Lung (tissue), 12 donors: Measurements from ENCODE around the gene SCGB3A2. TPM values are rescaled to one million over a fixed set of nuclear protein-coding genes. Genes with fewer than 3 reads are reported as not detected.

Experiments
- ATAC-seq: fragments of 200-7000 bp; cut with Tn5 transposase; one replicate; pipeline ENCODE4 v1.9.1; 2020; ENCODE audit warnings: moderate number of reproducible peaks; ENCODE audit not compliant: insufficient read depth, low FRiP score
- DNase-seq, 3 donors: peaks; one replicate each; pipeline ENCODE4 v3.0.0-alpha.2; 2013 to 2017
- H3K27ac ChIP-seq, 2 donors: one replicate each; pipeline ENCODE4 v1.5.1; 2013; ENCODE audit warnings: mild to moderate bottlenecking in 2 of 2, moderate library complexity in 2 of 2, control low read depth in 1 of 2, inconsistent platforms in 1 of 2, low read depth in 1 of 2, low read length in 1 of 2
- H3K27me3 ChIP-seq, 3 donors: one replicate each; pipeline ENCODE4 v1.5.1; 2013; ENCODE audit warnings: low read length in 2 of 3; ENCODE audit not compliant: control insufficient read depth in 3 of 3, insufficient read depth in 3 of 3
- H3K36me3 ChIP-seq, 4 donors: one replicate each; pipeline ENCODE4 v1.5.1; 2013; ENCODE audit warnings: low read length in 4 of 4, mild to moderate bottlenecking in 1 of 4, moderate library complexity in 1 of 4; ENCODE audit not compliant: control insufficient read depth in 4 of 4, insufficient read depth in 4 of 4
- H3K4me1 ChIP-seq, 5 donors: one replicate each; pipeline ENCODE4 v1.5.1; 2013; ENCODE audit warnings: low read length in 5 of 5, mild to moderate bottlenecking in 2 of 5, moderate library complexity in 1 of 5; ENCODE audit not compliant: control insufficient read depth in 5 of 5, insufficient read depth in 5 of 5
- H3K4me3 ChIP-seq: one replicate; pipeline ENCODE4 v1.5.1; 2013; ENCODE audit warnings: mild to moderate bottlenecking, control low read depth, moderate library complexity
- H3K9ac ChIP-seq, 2 donors: one replicate each; pipeline ENCODE4 v1.5.1; 2013; ENCODE audit warnings: low read length in 2 of 2, control low read depth in 1 of 2; ENCODE audit not compliant: insufficient read depth in 1 of 2
- H3K9me3 ChIP-seq, 4 donors: one replicate each; pipeline ENCODE4 v1.5.1; 2013; ENCODE audit warnings: low read length in 3 of 4, mild to moderate bottlenecking in 1 of 4, moderate library complexity in 1 of 4; ENCODE audit not compliant: control insufficient read depth in 4 of 4, insufficient read depth in 3 of 4
- CTCF ChIP-seq: IDR thresholded peaks from 2 replicates; pipeline ENCODE4 v1.5.1; 2012; ENCODE audit warnings: mild to moderate bottlenecking; ENCODE audit errors: control extremely low read depth, extremely low read depth
- WGBS, 2 donors: extraction: QIAGEN DNeasy Blood & Tissue Kit; methylation state at CpG; one replicate each; pipeline ENCODE4 v1.1.7; 2013; 5-methylcytosine and 5-hydroxymethylcytosine counted together
- polyA plus RNA-seq, 2 donors: library from polyadenylated mRNA; stranded (reverse); fragments of 200-250 nt; gene quantifications; one replicate each; pipeline ENCODE4 v1.2.1, GENCODE V29; 2013
- total RNA-seq, 2 donors: library from RNA; depleted of rRNA in 1 of 2; stranded (reverse); fragments of >200 nt in 1 of 2; gene quantifications; one replicate each; pipeline ENCODE4 v1.2.1, GENCODE V29; 2014 to 2021
- donor health status: control.
- donor health status: control.
- donor health status: Bipolar disorder and iron deficiency.
- donor health status: healthy.
- donor health status: DM: yes; HTN: yes; CAD: no.

SCGB3A2 gene
- total and polyA plus RNA-seq, 4 donors, result 305 to 4,264 (median 1,823) TPM

GRCh38 chr5:147844846-147845245, 33.7 kb upstream of the SCGB3A2 start:
- ATAC-seq (no peak), DNase-seq (no peak)
- Histone ChIP-seq H3K27me3 (no peaks in the 10 kb centered on the region), H3K9ac (no peak overlapping the region), H3K4me3 (no peak overlapping the region), H3K36me3 (no peaks in the 10 kb centered on the region), H3K27ac (no peak overlapping the region), H3K9me3 (no peaks in the 10 kb centered on the region), H3K4me1 (peaks cover 0 to 5% (median 0%) of the 10 kb centered on the region in 5 donors)
- WGBS, 2 donors, result 58 to 66% methylated on average over 3 of the region's 3 CpGs
- no peak for TF ChIP-seq CTCF

DNA sequence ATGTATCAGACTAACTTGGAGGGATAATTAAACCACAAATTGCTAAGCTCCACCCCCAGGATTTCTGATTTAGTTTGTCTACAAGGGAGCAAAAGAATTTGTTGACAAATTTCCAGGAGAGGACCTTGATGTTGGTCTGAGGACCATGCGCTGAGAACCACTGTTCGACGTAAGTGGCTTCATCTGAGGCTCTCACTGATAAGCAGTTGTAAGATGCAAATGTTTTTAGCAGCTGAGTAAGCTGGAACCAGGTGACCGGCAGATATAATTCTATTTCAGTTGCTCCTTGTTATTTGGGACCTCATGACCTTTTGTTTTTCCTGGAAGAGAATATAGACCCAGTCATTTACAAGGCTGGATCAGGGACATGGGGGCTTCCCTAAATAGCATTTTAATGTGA, 32.9 kb upstream of the SCGB3A2 start:
- Histone ChIP-seq H3K9me3 (no peaks in the 10 kb centered on the region), H3K4me1 (peaks cover 0 to 5% (median 0%) of the 10 kb centered on the region in 5 donors), H3K27ac (no peak overlapping the region), H3K27me3 (no peaks in the 10 kb centered on the region), H3K4me3 (no peak overlapping the region), H3K9ac (no peak overlapping the region), H3K36me3 (no peaks in the 10 kb centered on the region)
- WGBS, 2 donors, result 83 to 88% methylated on average over 4 of the region's 4 CpGs
- DNase-seq (no peak), ATAC-seq (no peak)
- TF ChIP-seq CTCF, result no peak

DNA sequence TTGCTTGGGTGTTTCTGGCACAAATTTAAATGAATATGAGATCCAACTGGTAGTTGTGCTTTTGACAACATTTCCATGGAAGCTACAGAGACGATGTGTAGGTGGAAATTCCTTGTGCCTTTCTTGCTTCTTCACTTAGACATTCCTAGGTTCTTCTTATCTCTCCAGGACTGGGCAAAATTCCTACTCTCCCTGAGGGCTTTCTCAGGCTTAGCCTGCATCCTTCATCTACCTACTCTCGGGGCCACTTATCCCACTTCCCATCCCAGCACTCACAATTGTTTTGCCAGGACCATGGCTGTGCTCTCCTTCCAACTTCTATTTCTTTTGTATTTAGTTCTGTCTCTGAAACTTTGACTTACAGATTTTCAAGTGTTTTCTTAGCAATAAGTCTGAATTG, 29.3 kb upstream of the SCGB3A2 start:
- TF ChIP-seq CTCF, result no peak

GRCh38 chr5:147851578-147851977, 26.9 kb upstream of the SCGB3A2 start:
- WGBS, 2 donors, result 93 to 96% methylated on average over 3 of the region's 3 CpGs
- no peak overlapping the region for H3K4me3 ChIP-seq
- H3K4me1 ChIP-seq, result peaks cover 0 to 2% (median 0%) of the 10 kb centered on the region in 5 donors
- peaks cover 0 to 1% (median 0%) of the 10 kb centered on the region in 4 donors for H3K9me3 ChIP-seq
- DNase-seq (no peak), ATAC-seq (no peak)
- TF ChIP-seq CTCF, result no peak
- H3K27ac ChIP-seq, result no peak overlapping the region
- no peaks in the 10 kb centered on the region for H3K27me3 ChIP-seq
- H3K9ac ChIP-seq, result no peak overlapping the region
- no peaks in the 10 kb centered on the region for H3K36me3 ChIP-seq

More for the DNA sequence above, 29.3 kb upstream of the SCGB3A2 start:
- Histone ChIP-seq H3K36me3 (no peaks in the 10 kb centered on the region), H3K4me3 (no peak overlapping the region), H3K9me3 (peaks cover 0 to 1% (median 0%) of the 10 kb centered on the region in 4 donors), H3K4me1 (peaks cover 0 to 5% (median 0%) of the 10 kb centered on the region in 5 donors), H3K9ac (no peak overlapping the region), H3K27ac (no peak overlapping the region), H3K27me3 (no peaks in the 10 kb centered on the region)
- WGBS, 2 donors, result 73 to 89% methylated on average over 2 of the region's 2 CpGs
- DNase-seq, result no peak
- ATAC-seq, result no peak
